GM12892 (cell line): ENCODE measurements around the gene POMC.

Experiments
- POLR2A ChIP-seq: IDR thresholded peaks from 2 replicates; pipeline ENCODE4 v1.6.1; 2011; ENCODE audit warnings: low read depth, low read length, control low read depth
- POLR2AphosphoS5 ChIP-seq: IDR thresholded peaks from 2 replicates; pipeline ENCODE4 v1.6.1; 2011; ENCODE audit warnings: low read depth, low read length, control low read depth

DNA sequence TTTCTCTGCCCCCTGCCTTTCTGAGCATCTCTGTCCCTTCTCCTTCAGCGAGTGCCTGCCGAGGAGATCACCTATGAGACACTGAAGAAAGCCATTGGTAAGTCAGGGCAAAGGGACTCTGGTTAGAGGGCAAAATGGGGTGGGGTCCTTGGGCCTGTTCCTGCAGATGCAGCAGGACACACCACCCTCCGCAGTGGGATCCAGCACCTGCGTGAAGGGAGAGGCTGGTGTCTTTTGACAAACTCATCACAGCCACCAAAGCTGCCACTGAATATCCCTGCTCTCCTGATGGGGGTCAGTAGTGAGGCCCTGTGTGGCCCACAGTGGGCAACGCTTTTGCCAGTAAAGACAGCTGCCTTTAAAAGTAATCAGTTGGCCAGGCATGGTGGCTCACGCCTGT is 18.7 kb downstream of the POMC start:
- TF ChIP-seq POLR2A (no peak), POLR2AphosphoS5 (no peak)
